ENCODE data around the gene ATF6B.

Gene ATF6B

GRCh38 chr6:32127409-32127716 lies 683 bp downstream of the ATF6B start:
- H3K27ac ChIP-seq (ENCODE audit: low read depth, low read length, severe bottlenecking): peak overlapping the region; percentile 94
- H3K4me3 ChIP-seq (ENCODE audit: extremely low read depth, insufficient read depth, low read length, poor library complexity, severe bottlenecking): peak overlapping the region; percentile 98
- peaks cover 16% of the 10 kb centered on the region for H3K4me1 ChIP-seq (ENCODE audit: control insufficient read depth, insufficient read depth, low read length, poor library complexity, severe bottlenecking)
- 15 to 28% methylated on average over 7 to 9 of the region's 9 CpGs for WGBS, 2 experiments (ENCODE audit: insufficient coverage in 2 of 2)
- H3K9me3 ChIP-seq (ENCODE audit: control insufficient read depth, low read length): no peaks in the 10 kb centered on the region
- peaks cover 36% of the 10 kb centered on the region for H3K36me3 ChIP-seq (ENCODE audit: control insufficient read depth, insufficient read depth, low read length)

- H3K9me3 ChIP-seq (ENCODE audit: control insufficient read depth, low read length): no peaks in the 10 kb centered on the region
- 83 to 89% methylated on average over 5 to 7 of the region's 8 CpGs for WGBS, 2 experiments (ENCODE audit: insufficient coverage in 2 of 2)
- H3K4me3 ChIP-seq (ENCODE audit: extremely low read depth, insufficient read depth, low read length, poor library complexity, severe bottlenecking): peak overlapping the region; percentile 98
- peaks cover 16% of the 10 kb centered on the region for H3K4me1 ChIP-seq (ENCODE audit: control insufficient read depth, insufficient read depth, low read length, poor library complexity, severe bottlenecking)
- H3K27ac ChIP-seq (ENCODE audit: low read depth, low read length, severe bottlenecking): no peak overlapping the region
- H3K36me3 ChIP-seq (ENCODE audit: control insufficient read depth, insufficient read depth, low read length): peaks cover 40% of the 10 kb centered on the region
Observed at GRCh38 chr6:32126880-32127279, 1.2 kb downstream of the ATF6B start.

- Histone ChIP-seq H3K4me3 (ENCODE audit: extremely low read depth, insufficient read depth, low read length, poor library complexity, severe bottlenecking) (no peak overlapping the region), H3K36me3 (ENCODE audit: control insufficient read depth, insufficient read depth, low read length) (peaks cover 61% of the 10 kb centered on the region), H3K27ac (ENCODE audit: low read depth, low read length, severe bottlenecking) (no peak overlapping the region), H3K4me1 (ENCODE audit: control insufficient read depth, insufficient read depth, low read length, poor library complexity, severe bottlenecking) (peaks cover 13% of the 10 kb centered on the region), H3K9me3 (ENCODE audit: control insufficient read depth, low read length) (no peaks in the 10 kb centered on the region)
- 98% methylated on average over 4 of the region's 4 CpGs; no CpG with 5 or more reads in 1 of the 2 experiments for WGBS, 2 experiments (ENCODE audit: insufficient coverage in 2 of 2)
Observed at GRCh38 chr6:32123681-32124080, 4.4 kb downstream of the ATF6B start.

GRCh38 chr6:32120573-32121059 lies 7.4 kb downstream of the ATF6B start:
- Histone ChIP-seq H3K9me3 (ENCODE audit: control insufficient read depth, low read length) (no peaks in the 10 kb centered on the region), H3K4me1 (ENCODE audit: control insufficient read depth, insufficient read depth, low read length, poor library complexity, severe bottlenecking) (peaks cover 4% of the 10 kb centered on the region), H3K27ac (ENCODE audit: low read depth, low read length, severe bottlenecking) (no peak overlapping the region), H3K4me3 (ENCODE audit: extremely low read depth, insufficient read depth, low read length, poor library complexity, severe bottlenecking) (no peak overlapping the region), H3K36me3 (ENCODE audit: control insufficient read depth, insufficient read depth, low read length) (peaks cover 77% of the 10 kb centered on the region)
- WGBS, 2 experiments (ENCODE audit: insufficient coverage in 2 of 2): 88 to 93% methylated on average over 5 to 7 of the region's 12 CpGs

- peaks cover 70% of the 10 kb centered on the region for H3K36me3 ChIP-seq (ENCODE audit: control insufficient read depth, insufficient read depth, low read length)
- H3K4me3 ChIP-seq (ENCODE audit: extremely low read depth, insufficient read depth, low read length, poor library complexity, severe bottlenecking): no peak overlapping the region
- H3K9me3 ChIP-seq (ENCODE audit: control insufficient read depth, low read length): no peaks in the 10 kb centered on the region
- H3K27ac ChIP-seq (ENCODE audit: low read depth, low read length, severe bottlenecking): peak overlapping the region; percentile 55
- 16 to 26% methylated on average over 14 to 16 of the region's 17 CpGs for WGBS, 2 experiments (ENCODE audit: insufficient coverage in 2 of 2)
- peaks cover 7% of the 10 kb centered on the region for H3K4me1 ChIP-seq (ENCODE audit: control insufficient read depth, insufficient read depth, low read length, poor library complexity, severe bottlenecking)
Observed at GRCh38 chr6:32118782-32119628, 9.0 kb downstream of the ATF6B start.

GRCh38 chr6:32117461-32117860 lies 10.6 kb downstream of the ATF6B start:
- Histone ChIP-seq H3K4me1 (ENCODE audit: control insufficient read depth, insufficient read depth, low read length, poor library complexity, severe bottlenecking) (peaks cover 7% of the 10 kb centered on the region), H3K36me3 (ENCODE audit: control insufficient read depth, insufficient read depth, low read length) (peaks cover 57% of the 10 kb centered on the region), H3K27ac (ENCODE audit: low read depth, low read length, severe bottlenecking) (no peak overlapping the region), H3K4me3 (ENCODE audit: extremely low read depth, insufficient read depth, low read length, poor library complexity, severe bottlenecking) (no peak overlapping the region), H3K9me3 (ENCODE audit: control insufficient read depth, low read length) (no peaks in the 10 kb centered on the region)
- WGBS, 2 experiments (ENCODE audit: insufficient coverage in 2 of 2): 74 to 100% methylated on average over 4 to 5 of the region's 9 CpGs

GRCh38 chr6:32116674-32117073 lies 11.4 kb downstream of the ATF6B start:
- peaks cover 7% of the 10 kb centered on the region for H3K4me1 ChIP-seq (ENCODE audit: control insufficient read depth, insufficient read depth, low read length, poor library complexity, severe bottlenecking)
- H3K27ac ChIP-seq (ENCODE audit: low read depth, low read length, severe bottlenecking): no peak overlapping the region
- 93 to 95% methylated on average over 7 of the region's 7 CpGs for WGBS, 2 experiments (ENCODE audit: insufficient coverage in 2 of 2)
- no peaks in the 10 kb centered on the region for H3K9me3 ChIP-seq (ENCODE audit: control insufficient read depth, low read length)
- H3K36me3 ChIP-seq (ENCODE audit: control insufficient read depth, insufficient read depth, low read length): peaks cover 51% of the 10 kb centered on the region
- no peak overlapping the region for H3K4me3 ChIP-seq (ENCODE audit: extremely low read depth, insufficient read depth, low read length, poor library complexity, severe bottlenecking)

GRCh38 chr6:32115623-32116022 lies 12.4 kb downstream of the ATF6B start:
- peaks cover 42% of the 10 kb centered on the region for H3K36me3 ChIP-seq (ENCODE audit: control insufficient read depth, insufficient read depth, low read length)
- 93 to 100% methylated on average over 2 to 3 of the region's 6 CpGs for WGBS, 2 experiments (ENCODE audit: insufficient coverage in 2 of 2)
- no peaks in the 10 kb centered on the region for H3K9me3 ChIP-seq (ENCODE audit: control insufficient read depth, low read length)
- peaks cover 7% of the 10 kb centered on the region for H3K4me1 ChIP-seq (ENCODE audit: control insufficient read depth, insufficient read depth, low read length, poor library complexity, severe bottlenecking)
- no peak overlapping the region for H3K4me3 ChIP-seq (ENCODE audit: extremely low read depth, insufficient read depth, low read length, poor library complexity, severe bottlenecking)
- H3K27ac ChIP-seq (ENCODE audit: low read depth, low read length, severe bottlenecking): no peak overlapping the region

GRCh38 chr6:32114796-32115195 lies 13.2 kb downstream of the ATF6B start:
- H3K27ac ChIP-seq (ENCODE audit: low read depth, low read length, severe bottlenecking): no peak overlapping the region
- H3K4me1 ChIP-seq (ENCODE audit: control insufficient read depth, insufficient read depth, low read length, poor library complexity, severe bottlenecking): peaks cover 7% of the 10 kb centered on the region
- WGBS, 2 experiments (ENCODE audit: insufficient coverage in 2 of 2): 72 to 98% methylated on average over 5 to 6 of the region's 8 CpGs
- no peaks in the 10 kb centered on the region for H3K9me3 ChIP-seq (ENCODE audit: control insufficient read depth, low read length)
- H3K4me3 ChIP-seq (ENCODE audit: extremely low read depth, insufficient read depth, low read length, poor library complexity, severe bottlenecking): no peak overlapping the region
- peaks cover 37% of the 10 kb centered on the region for H3K36me3 ChIP-seq (ENCODE audit: control insufficient read depth, insufficient read depth, low read length)

GRCh38 chr6:32113386-32114352 lies 14.4 kb downstream of the ATF6B start:
- Histone ChIP-seq H3K4me1 (ENCODE audit: control insufficient read depth, insufficient read depth, low read length, poor library complexity, severe bottlenecking) (peaks cover 8% of the 10 kb centered on the region), H3K9me3 (ENCODE audit: control insufficient read depth, low read length) (no peaks in the 10 kb centered on the region), H3K27ac (ENCODE audit: low read depth, low read length, severe bottlenecking) (no peak overlapping the region), H3K36me3 (ENCODE audit: control insufficient read depth, insufficient read depth, low read length) (peaks cover 32% of the 10 kb centered on the region), H3K4me3 (ENCODE audit: extremely low read depth, insufficient read depth, low read length, poor library complexity, severe bottlenecking) (no peak overlapping the region)
- 85 to 94% methylated on average over 5 to 8 of the region's 9 CpGs for WGBS, 2 experiments (ENCODE audit: insufficient coverage in 2 of 2)
